Measurements from ENCODE around the gene RAB21. TPM values are rescaled to one million over a fixed set of nuclear protein-coding genes. Genes with fewer than 3 reads are reported as not detected.

RAB21 gene
- total RNA-seq, 2 donors from 2014 or later: 26.9 to 33.9 TPM

- no peak for TF ChIP-seq CTCF (IDR thresholded peaks at IDR 0.05)
- no peaks in the 10 kb centered on the region for H3K27me3 ChIP-seq
- DNase-seq (ENCODE audit: low spot score): no peak
- no peaks in the 10 kb centered on the region for H3K4me1 ChIP-seq
- H3K4me3 ChIP-seq: no peak overlapping the region
- H3K27ac ChIP-seq: no peak overlapping the region
- no peaks in the 10 kb centered on the region for H3K9me3 ChIP-seq
- no peaks in the 10 kb centered on the region for H3K36me3 ChIP-seq
Observed at GRCh38 chr12:71744522-71745300, 10.0 kb upstream of the RAB21 start.

GRCh38 chr12:71746974-71747611, 7.6 kb upstream of the RAB21 start:
- no peak overlapping the region for H3K4me3 ChIP-seq
- H3K27ac ChIP-seq: no peak overlapping the region
- no peaks in the 10 kb centered on the region for H3K9me3 ChIP-seq
- peak; percentile 57 to 80 for TF ChIP-seq CTCF (IDR thresholded peaks at IDR 0.05)
- H3K27me3 ChIP-seq: no peaks in the 10 kb centered on the region
- no peaks in the 10 kb centered on the region for H3K4me1 ChIP-seq
- H3K36me3 ChIP-seq: no peaks in the 10 kb centered on the region
- no peak for DNase-seq (ENCODE audit: low spot score)

- H3K9me3 ChIP-seq: no peaks in the 10 kb centered on the region
- TF ChIP-seq CTCF (IDR thresholded peaks at IDR 0.05): no peak
- no peak for DNase-seq (ENCODE audit: low spot score)
- H3K27me3 ChIP-seq: no peaks in the 10 kb centered on the region
- no peak overlapping the region for H3K27ac ChIP-seq
- H3K36me3 ChIP-seq: no peaks in the 10 kb centered on the region
- no peaks in the 10 kb centered on the region for H3K4me1 ChIP-seq
- H3K4me3 ChIP-seq: no peak overlapping the region
Observed at GRCh38 chr12:71748081-71748850, 6.4 kb upstream of the RAB21 start.

- TF ChIP-seq CTCF (IDR thresholded peaks at IDR 0.05): no peak
- Histone ChIP-seq H3K36me3 (no peaks in the 10 kb centered on the region), H3K4me1 (peaks cover 0 to 4% of the 10 kb centered on the region in 2 donors), H3K27me3 (no peaks in the 10 kb centered on the region), H3K27ac (no peak overlapping the region), H3K9me3 (no peaks in the 10 kb centered on the region), H3K4me3 (no peak overlapping the region)
- no peak for DNase-seq (ENCODE audit: low spot score)
Observed at GRCh38 chr12:71749666-71750065, 5.0 kb upstream of the RAB21 start.

- Histone ChIP-seq H3K27me3 (no peaks in the 10 kb centered on the region), H3K4me1 (peaks cover 0 to 22% of the 10 kb centered on the region in 2 donors), H3K4me3 (no peak overlapping the region), H3K36me3 (peaks cover 9% of the 10 kb centered on the region), H3K27ac (no peak overlapping the region), H3K9me3 (no peaks in the 10 kb centered on the region)
- TF ChIP-seq CTCF (IDR thresholded peaks at IDR 0.05): no peak
- DNase-seq (ENCODE audit: low spot score): no peak
Observed at GRCh38 chr12:71752891-71753290, 1.8 kb upstream of the RAB21 start.

All from right atrium auricular region (tissue), 2 donors.